GM18520 (cell line): ENCODE measurements around the gene MARCHF4.

Experiments used
- ATAC-seq: cut with Tn5 transposase; IDR thresholded peaks from one replicate; pipeline ENCODE4 v1.9.1; 2021; ENCODE audit not compliant: unreplicated experiment

Gene MARCHF4

GRCh38 chr2:216351172-216351925 lies 20.9 kb downstream of the MARCHF4 start:
- ATAC-seq, result no peak

- no peak for ATAC-seq
Observed at GRCh38 chr2:216350214-216350791, 22.0 kb downstream of the MARCHF4 start.

DNA sequence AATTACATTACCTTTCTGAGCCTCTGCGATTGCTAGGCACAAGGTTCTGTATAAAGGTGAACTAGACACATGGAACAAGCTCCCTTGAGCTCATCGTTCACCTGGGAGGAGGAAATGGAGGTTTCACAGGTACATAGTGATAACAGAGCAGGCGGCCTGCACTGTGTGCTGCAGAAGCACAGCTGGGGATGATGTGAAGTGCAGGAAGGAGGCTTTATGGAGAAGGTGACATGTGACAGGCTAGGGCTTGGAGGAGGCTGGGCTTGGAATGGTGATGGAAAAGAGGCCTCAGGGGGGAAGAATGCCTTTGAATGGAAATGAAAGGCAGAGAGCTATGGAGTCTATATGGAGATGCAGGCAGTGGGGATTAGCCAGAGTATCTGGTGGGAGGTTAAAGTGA lies 22.9 kb downstream of the MARCHF4 start:
- ATAC-seq, result no peak

DNA sequence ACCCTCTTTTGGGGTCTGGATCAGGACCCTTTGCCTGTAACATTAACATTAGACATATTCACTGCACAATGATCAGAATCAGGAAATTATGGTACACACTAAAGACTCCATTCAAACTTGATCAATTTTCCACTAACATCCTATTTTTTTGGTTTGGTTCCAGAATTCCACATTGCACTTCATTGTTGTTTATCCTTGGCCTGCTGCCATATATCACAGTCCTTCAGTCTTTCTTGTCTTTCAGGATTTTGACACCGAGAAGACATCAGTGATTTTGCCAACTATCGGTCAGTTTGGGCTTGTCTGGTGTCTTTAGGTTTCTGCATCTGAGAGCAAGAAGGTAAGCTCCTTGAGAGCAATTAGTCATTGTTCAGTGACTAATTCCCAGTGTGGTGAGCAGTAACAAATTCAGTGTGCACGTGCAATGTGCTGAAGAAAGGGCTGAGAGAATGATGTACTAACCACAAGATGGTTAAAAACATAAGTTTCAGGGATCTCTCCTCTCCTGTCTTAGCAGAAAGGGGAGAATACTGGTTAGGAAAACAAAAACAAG lies 23.5 kb downstream of the MARCHF4 start:
- ATAC-seq, result no peak

DNA sequence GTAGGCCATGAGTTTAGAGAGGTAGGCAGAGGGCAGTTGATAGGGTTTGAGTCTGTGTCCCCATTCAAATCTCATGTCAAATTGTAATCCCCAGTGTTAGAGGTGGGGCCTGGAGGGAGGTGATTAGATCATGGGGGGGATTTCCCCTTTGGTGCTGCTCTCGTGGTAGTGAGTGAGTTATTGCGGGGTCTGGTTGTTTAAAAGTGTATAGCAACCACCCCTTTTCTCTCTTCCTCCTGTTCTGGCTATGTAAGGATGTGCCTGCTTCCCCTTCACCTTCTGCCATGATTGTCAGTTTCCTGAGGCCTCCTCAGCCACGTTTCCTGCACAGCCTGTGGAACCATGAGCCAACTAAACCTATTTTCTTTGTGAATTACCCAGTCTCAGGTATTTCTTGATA lies 25.5 kb downstream of the MARCHF4 start:
- ATAC-seq, result no peak

- ATAC-seq, result no peak
Observed at GRCh38 chr2:216345846-216346245, 26.4 kb downstream of the MARCHF4 start.

GRCh38 chr2:216344950-216345300 lies 27.4 kb downstream of the MARCHF4 start:
- no peak for ATAC-seq

DNA sequence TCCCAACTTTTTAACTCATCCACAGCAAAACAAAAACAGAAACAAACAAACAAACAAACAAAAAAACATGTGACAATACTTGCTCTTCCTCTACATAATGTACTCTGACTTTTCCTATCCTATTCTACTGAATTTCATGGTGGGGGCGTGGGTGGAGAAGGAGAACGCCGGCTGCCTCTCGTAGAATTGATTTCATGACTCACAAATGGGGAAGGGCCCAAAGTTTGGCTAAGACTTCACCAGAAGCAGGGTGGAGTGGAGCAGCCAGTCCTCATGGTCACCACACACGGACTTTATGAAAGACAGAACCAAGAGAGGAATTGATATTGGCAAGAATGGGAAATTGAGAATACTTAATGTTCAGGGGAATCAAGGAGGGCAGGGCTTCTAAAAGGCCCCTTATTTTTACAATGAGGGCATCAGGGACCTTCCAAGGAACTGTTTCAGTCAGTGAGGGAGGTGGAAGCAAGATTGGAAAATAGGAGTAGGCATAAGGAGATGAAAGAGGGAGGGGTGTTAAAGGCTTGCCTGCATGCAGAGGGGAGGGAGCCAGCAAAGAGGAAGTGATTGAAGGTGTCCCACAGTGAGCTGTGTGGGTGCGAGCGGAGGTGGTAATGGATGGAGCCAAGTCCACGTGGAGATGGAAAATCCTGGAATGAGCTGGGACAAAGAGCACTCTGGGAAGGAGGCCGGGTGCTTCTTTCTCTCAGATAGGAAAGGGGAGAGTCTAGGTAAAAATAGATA lies 27.9 kb downstream of the MARCHF4 start:
- ATAC-seq, result no peak

GRCh38 chr2:216343221-216343980 lies 28.9 kb downstream of the MARCHF4 start:
- no peak for ATAC-seq

GRCh38 chr2:216341121-216341520 lies 31.2 kb downstream of the MARCHF4 start:
- no peak for ATAC-seq

DNA sequence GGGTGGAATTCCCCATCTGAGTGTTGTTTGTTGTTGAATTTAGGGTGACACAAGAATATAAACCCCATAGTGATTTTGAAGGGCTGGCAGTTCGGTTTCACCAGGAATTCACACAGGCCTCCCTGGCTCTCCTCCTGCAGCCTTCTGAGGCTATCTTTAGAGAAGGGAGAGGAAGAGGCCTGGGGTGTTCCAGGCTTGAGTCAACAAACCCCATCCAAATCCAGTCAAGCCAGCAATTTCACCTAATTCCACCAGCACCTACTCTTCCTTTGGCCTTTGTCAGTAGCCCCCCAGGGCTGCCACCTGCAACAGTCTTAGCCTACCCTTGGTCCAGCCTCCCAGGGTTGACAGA lies 32.0 kb downstream of the MARCHF4 start:
- no peak for ATAC-seq

GRCh38 chr2:216339456-216340279 lies 32.6 kb downstream of the MARCHF4 start:
- no peak for ATAC-seq

GRCh38 chr2:216335252-216335651 lies 37.0 kb downstream of the MARCHF4 start:
- ATAC-seq, result no peak

DNA sequence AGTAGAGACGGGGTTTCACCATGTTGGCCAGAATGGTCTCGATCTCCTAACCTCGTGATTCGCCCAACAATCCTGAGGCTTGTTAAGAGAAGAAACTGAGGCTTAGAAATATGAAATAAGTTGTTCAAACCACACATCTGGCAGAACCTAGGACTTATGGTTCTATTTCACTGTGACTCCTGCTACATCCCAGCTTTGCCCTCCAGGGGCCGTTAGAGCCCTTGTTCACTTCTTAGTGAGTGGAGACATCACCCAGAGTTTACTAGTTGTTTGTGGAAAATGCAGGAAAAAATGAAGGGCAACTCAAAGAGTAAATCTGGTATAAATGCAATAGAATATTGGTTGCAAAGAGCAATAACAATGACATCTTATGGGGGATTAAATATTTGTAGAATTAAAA lies 43.9 kb downstream of the MARCHF4 start:
- ATAC-seq, result no peak

DNA sequence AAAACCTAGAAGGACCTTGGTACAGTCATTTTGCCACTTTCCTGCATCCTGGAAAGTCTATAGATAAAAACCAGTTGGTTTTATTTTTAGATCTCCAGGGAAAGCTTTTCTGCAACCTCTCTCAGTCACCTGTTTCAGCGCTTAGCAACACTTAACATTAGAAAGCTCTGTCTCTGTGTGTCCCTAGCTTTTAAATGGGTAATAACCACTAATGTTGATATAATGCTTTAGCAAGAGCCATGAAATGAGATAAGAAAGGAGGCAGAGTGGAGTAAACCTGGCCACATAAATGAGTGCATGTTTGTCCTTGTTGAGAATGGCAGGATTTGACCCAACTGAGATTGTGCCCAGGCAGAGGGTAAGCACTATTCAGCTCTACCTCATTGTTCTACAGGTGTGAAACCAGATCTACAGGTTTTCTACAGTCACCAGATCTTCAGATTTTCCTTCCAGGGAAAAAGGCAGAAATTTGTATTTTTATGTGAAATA lies 44.8 kb downstream of the MARCHF4 start:
- no peak for ATAC-seq
